GM19239 (cell line): ENCODE data around the gene LDLRAD3.
"Not testable (repeated sequence)": the region's sequence is repeated elsewhere in the genome, so short reads cannot be mapped to it uniquely, and the experiment has no call there.

Experiments used
- DNase-seq: peaks from one replicate; pipeline ENCODE4 v3.0.0; 2011; ENCODE audit warnings: low spot score; ENCODE audit not compliant: insufficient read length
- FAIRE-seq: peaks from 2 replicates; lab custom pipeline; 2011; peaks lifted over from hg19 to GRCh38; lab: Jason Lieb, UNC

Gene LDLRAD3, protein sequence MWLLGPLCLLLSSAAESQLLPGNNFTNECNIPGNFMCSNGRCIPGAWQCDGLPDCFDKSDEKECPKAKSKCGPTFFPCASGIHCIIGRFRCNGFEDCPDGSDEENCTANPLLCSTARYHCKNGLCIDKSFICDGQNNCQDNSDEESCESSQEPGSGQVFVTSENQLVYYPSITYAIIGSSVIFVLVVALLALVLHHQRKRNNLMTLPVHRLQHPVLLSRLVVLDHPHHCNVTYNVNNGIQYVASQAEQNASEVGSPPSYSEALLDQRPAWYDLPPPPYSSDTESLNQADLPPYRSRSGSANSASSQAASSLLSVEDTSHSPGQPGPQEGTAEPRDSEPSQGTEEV

GRCh38 chr11:35943713-35944502 is at the start of gene LDLRAD3:
LDLRAD3 (plus strand) TSS chr11:35944062; CDS start chr11:35944099, 37 bp downstream.
- FAIRE-seq = no peak

DNA sequence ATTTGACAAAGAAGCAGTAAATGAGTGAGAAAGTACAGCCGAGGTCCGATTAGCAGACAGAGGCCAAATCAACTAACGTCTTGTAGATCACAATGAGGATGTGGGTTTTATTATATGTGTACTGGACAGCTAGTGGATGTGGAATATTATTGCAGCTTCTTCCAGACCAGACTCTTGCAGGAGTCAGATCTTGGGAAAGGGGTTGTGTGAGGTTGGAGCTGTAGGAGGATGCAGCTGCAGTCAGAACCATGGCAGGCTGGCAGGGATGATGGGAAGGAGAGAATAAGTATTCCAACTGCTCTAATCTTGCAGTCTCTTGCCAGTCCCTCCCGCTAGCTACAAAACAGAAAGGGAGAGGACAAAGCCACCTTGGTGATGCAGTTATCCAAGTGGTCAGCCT is 46.8 kb upstream of the LDLRAD3 start:
- DNase-seq (no peak), FAIRE-seq (no peak)

More at GRCh38 chr11:35943713-35944502, at the start of gene LDLRAD3:
- DNase-seq = peak; percentile 56

GRCh38 chr11:35902961-35903360 is 40.9 kb upstream of the LDLRAD3 start:
- no peak for DNase-seq
- FAIRE-seq = no peak

DNA sequence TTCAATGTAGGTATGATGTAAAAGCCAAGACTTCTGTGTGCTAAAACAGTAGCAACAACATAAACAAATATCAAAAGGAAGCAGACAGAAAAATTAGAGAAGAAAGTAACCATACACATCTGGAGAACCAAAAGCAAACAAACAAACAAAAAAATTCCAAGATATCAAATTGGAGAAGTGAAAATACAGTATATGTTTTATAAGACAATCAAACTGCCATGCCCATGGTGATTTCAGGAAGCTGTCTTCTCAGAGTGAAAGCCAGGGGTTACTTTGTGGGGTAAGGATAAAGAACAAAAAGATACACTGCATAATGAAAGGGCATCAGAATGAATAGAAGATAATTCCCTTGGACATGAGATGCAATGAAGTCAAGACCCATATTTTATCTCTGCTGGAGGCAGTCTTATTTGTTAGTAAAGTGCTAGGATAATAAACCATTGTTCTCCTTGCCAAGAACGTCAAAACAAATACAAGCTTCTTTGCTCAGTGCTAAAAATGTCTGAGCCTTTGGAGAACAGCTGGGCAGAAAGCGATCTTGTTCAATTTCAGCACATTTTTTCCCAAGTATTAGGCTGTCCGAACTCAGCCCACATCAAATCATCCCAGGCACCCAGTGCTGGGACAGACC is 38.1 kb upstream of the LDLRAD3 start:
- no peak for DNase-seq
- no peak for FAIRE-seq

DNA sequence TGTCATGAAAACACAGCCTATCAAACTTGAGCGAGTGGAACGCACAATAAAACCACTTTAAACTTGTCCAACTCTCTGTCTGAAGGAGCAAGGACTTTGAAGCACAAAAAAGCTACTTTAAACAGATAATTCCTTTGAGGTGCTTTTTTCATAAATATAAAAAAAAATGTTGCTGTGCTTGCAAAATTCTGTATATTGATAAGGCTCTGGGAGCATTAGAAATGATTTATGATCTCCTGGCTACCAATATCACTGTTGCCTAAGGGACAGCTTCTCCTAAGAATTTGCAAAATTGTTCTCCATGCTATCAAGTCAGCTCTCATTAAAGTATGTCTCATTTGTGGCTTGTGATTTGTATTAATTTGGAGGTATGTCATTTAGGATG is 37.6 kb upstream of the LDLRAD3 start:
- no peak for DNase-seq
- no peak for FAIRE-seq

- DNase-seq (no peak), FAIRE-seq (no peak)
Observed at GRCh38 chr11:35906681-35907080, 37.2 kb upstream of the LDLRAD3 start.

DNA sequence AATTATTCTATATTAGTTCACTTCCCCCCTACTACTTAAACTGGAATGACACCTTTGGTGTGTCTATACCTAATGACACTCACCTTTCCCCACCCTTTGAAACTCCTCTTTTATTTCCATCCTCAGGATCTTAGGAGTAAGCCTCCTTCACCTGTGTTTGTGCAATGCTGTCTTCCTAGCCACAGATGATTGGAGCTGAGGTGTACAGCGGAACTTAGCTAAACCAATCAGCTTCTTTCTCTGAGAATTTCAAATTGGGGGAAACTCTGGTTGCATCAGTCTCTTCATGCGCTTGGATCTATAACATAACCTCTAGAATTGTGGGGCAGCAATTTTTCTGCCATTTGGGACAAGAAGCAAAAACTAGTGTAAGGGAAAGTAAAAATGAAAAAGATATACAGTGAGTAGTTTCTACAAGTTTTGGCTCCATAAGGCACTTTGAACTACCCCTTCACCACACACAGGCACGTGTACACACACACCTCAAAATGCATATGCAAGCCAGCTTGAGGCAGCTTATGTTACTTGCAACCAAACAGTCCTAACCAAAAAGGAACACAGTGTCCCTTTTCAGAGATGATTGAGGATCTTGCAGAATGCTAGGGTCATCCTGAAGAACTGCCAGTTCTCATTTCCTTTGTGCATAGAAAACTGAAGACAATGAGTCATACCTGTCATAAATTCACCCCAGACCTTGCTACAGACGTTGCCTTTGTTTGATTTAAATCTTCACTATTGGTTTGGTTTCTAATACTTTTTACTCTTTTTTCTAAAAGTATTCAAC is 36.0 kb upstream of the LDLRAD3 start:
- FAIRE-seq = no peak
- DNase-seq = no peak

DNA sequence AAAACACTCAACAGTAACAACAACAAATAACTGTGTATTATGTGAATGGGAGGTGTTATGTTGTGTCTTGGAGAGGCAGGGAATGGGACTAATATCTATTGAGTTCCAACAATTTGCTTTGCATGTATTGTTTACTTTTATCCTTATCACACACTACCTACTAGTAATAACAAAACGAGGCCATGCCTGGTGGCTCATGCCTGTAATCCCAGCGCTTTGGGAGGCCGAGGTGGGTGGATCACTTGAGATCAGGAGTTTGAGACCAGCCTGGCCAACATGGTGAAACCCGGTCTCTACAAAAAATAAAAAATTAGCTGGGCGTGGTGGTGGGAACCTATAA is 35.5 kb upstream of the LDLRAD3 start:
- not testable (repeated sequence) for FAIRE-seq, DNase-seq

GRCh38 chr11:35909511-35910265 is 34.2 kb upstream of the LDLRAD3 start:
- peak; percentile 8 for FAIRE-seq
- no peak for DNase-seq

- DNase-seq (no peak), FAIRE-seq (no peak)
Observed at GRCh38 chr11:35911013-35911412, 32.8 kb upstream of the LDLRAD3 start.

GRCh38 chr11:35911616-35912165 is 32.2 kb upstream of the LDLRAD3 start:
- FAIRE-seq (no peak), DNase-seq (no peak)

DNA sequence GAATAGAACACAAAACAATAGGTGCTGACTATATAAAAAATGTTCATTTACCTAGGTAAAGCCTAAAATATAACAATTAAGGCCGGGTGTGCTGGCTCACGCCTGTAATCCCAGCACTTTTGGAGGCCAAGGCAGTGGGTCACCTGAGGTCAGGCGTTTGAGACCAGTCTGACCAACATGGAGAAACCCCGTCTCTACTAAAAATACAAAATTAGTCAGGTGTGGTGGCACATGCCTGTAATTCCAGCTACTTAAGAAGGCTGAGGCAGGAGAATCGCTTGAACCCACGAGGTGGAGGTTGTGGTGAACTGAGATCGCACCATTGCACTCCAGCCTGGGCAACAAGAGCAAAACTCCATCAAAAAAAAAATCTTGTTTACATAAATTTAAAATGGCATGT is 31.4 kb upstream of the LDLRAD3 start:
- DNase-seq, FAIRE-seq: not testable (repeated sequence)

- FAIRE-seq (no peak), DNase-seq (no peak)
Observed at GRCh38 chr11:35912883-35913624, 30.8 kb upstream of the LDLRAD3 start.

DNA sequence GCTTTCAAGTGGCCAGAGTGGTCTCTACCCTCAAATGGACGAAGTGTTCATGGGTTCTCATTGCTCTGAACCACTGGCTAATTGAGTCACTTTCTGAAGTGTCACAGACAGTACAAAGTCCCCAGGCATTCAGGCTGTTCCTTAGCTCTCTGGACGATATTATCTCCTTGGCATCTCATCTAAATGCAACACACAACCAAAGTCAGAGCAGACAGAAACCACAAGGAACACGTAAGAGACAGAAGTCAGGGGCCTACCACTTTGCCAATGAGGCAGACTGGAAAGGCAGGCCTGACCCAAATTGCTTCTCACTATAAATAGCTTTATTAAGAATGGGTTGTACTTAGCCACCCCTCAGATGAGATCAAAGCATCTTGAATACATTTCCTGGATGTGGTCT is 29.0 kb upstream of the LDLRAD3 start:
- FAIRE-seq (no peak), DNase-seq (no peak)

GRCh38 chr11:35916270-35916669 is 27.6 kb upstream of the LDLRAD3 start:
- DNase-seq (no peak), FAIRE-seq (no peak)

DNA sequence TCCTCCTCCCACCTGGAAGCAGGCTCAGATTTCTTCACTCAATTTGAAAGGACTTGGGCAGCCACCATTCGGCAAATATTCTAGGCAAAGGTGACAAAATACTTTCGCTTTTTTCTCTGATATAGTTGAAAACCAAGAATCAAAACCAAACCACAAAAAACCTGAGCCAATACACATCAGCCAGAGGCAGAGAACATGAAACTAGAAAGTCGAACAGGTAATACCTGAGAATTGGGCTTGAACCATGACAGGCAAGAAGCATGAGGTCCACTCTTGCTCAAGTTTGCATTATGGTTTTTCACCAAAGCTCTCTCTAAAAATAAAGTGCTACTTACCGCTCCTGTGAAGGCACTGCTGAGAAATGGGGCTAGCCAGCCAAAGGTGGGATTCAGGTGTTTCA is 26.2 kb upstream of the LDLRAD3 start:
- DNase-seq = no peak
- FAIRE-seq = peak; percentile 18

DNA sequence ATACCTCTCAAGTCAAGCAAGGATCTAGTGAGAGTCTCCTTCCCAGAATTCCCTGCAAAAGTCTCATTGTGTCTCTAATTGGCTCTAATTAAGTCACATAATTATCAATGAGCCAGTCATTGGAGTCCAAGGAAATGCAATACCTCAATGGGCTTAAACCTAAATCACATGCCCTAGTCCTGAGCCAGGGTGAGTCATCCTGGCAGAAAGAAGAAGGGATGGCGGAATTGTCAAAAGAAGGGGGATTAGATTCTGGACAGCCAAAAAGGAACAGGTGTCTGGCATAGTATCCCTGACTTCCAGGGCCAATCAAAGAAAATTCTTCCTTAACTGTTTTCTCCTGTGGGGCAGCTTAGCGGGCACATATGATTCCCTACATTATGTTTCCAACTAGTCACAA is 25.1 kb upstream of the LDLRAD3 start:
- no peak for FAIRE-seq
- no peak for DNase-seq

- DNase-seq = no peak
- FAIRE-seq = no peak
Observed at GRCh38 chr11:35919244-35919643, 24.6 kb upstream of the LDLRAD3 start.

DNA sequence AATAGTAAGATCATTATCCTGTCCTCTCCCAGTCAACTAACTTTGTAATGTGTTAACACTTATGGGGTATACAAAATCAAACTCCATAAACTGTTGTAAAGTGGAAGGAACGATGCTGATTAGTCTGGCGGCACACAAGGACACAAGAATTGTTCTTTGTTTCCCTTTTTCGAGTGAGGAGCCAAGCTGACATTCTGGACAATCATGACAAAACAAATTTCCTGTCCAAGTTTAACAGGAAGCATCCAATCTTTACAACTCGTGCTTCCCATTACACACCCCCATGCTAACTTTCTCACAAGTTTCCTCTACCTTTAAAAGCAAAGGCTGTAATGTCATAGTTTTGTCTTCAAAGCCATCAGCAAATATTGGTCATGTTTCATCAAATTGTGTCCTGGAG is 20.4 kb upstream of the LDLRAD3 start:
- FAIRE-seq (no peak), DNase-seq (no peak)
